Parathyroid adenoma (tissue), 2 donors: ENCODE data around the gene PIM1.

Experiments used
- H2AFZ ChIP-seq: fragments of 300-600 bp; sonication (generic); one replicate; pipeline ENCODE4 v1.7.0; 2017; ENCODE audit warnings: antibody characterized with exemption, mild to moderate bottlenecking
- H3K27ac ChIP-seq: fragments of 300-600 bp; sonication (generic); one replicate; pipeline ENCODE4 v1.7.0; 2017
- H3K27me3 ChIP-seq: fragments of 300-600 bp; sonication (generic); one replicate; pipeline ENCODE4 v1.7.0; 2017; ENCODE audit warnings: low read length; ENCODE audit not compliant: control insufficient read depth, insufficient read depth
- H3K36me3 ChIP-seq: fragments of 300-600 bp; sonication (generic); one replicate; pipeline ENCODE4 v1.7.0; 2017; ENCODE audit warnings: low read length; ENCODE audit not compliant: control insufficient read depth, insufficient read depth
- H3K4me1 ChIP-seq: fragments of 300-600 bp; sonication (generic); one replicate; pipeline ENCODE4 v1.7.0; 2017; ENCODE audit warnings: control low read depth
- H3K4me2 ChIP-seq: fragments of 300-600 bp; sonication (generic); one replicate; pipeline ENCODE4 v1.7.0; 2017; ENCODE audit warnings: low read length
- H3K4me3 ChIP-seq: fragments of 300-600 bp; sonication (generic); one replicate; pipeline ENCODE4 v1.7.0; 2017; ENCODE audit warnings: low read depth, low read length
- H3K79me2 ChIP-seq: fragments of 300-600 bp; sonication (generic); one replicate; pipeline ENCODE4 v1.7.0; 2017; ENCODE audit warnings: control low read depth
- H3K9ac ChIP-seq: fragments of 300-600 bp; sonication (generic); one replicate; pipeline ENCODE4 v1.7.0; 2017; ENCODE audit warnings: mild to moderate bottlenecking
- H3K9me3 ChIP-seq: fragments of 300-600 bp; sonication (generic); one replicate; pipeline ENCODE4 v1.7.0; 2017; ENCODE audit warnings: low read length; ENCODE audit not compliant: control insufficient read depth
- TF ChIP-seq, protein P1 (sequence below): fragments of 300-600 bp; sonication (generic); IDR thresholded peaks from one replicate; pipeline ENCODE4 v1.7.0; 2017; ENCODE audit warnings: antibody characterized with exemption, mild to moderate bottlenecking
- donor health status: primary hyperparathyroidism.

PIM1 gene

DNA sequence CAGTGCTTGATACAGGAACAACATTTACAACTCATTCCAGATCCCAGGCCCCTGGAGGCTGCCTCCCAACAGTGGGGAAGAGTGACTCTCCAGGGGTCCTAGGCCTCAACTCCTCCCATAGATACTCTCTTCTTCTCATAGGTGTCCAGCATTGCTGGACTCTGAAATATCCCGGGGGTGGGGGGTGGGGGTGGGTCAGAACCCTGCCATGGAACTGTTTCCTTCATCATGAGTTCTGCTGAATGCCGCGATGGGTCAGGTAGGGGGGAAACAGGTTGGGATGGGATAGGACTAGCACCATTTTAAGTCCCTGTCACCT lies 4.2 kb downstream of the PIM1 start:
- no peak overlapping the region for H3K4me3 ChIP-seq
- H3K4me2 ChIP-seq = no peak overlapping the region
- peaks cover 5% of the 10 kb centered on the region for H3K4me1 ChIP-seq
- no peaks in the 10 kb centered on the region for H3K79me2 ChIP-seq
- H3K9ac ChIP-seq = no peak overlapping the region
- TF ChIP-seq, protein P1, sequence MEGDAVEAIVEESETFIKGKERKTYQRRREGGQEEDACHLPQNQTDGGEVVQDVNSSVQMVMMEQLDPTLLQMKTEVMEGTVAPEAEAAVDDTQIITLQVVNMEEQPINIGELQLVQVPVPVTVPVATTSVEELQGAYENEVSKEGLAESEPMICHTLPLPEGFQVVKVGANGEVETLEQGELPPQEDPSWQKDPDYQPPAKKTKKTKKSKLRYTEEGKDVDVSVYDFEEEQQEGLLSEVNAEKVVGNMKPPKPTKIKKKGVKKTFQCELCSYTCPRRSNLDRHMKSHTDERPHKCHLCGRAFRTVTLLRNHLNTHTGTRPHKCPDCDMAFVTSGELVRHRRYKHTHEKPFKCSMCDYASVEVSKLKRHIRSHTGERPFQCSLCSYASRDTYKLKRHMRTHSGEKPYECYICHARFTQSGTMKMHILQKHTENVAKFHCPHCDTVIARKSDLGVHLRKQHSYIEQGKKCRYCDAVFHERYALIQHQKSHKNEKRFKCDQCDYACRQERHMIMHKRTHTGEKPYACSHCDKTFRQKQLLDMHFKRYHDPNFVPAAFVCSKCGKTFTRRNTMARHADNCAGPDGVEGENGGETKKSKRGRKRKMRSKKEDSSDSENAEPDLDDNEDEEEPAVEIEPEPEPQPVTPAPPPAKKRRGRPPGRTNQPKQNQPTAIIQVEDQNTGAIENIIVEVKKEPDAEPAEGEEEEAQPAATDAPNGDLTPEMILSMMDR = no peak
- H3K27ac ChIP-seq = no peak overlapping the region
- H3K9me3 ChIP-seq = no peaks in the 10 kb centered on the region
- H2AFZ ChIP-seq = no peak overlapping the region
- H3K36me3 ChIP-seq = no peaks in the 10 kb centered on the region
- H3K27me3 ChIP-seq = no peaks in the 10 kb centered on the region

DNA sequence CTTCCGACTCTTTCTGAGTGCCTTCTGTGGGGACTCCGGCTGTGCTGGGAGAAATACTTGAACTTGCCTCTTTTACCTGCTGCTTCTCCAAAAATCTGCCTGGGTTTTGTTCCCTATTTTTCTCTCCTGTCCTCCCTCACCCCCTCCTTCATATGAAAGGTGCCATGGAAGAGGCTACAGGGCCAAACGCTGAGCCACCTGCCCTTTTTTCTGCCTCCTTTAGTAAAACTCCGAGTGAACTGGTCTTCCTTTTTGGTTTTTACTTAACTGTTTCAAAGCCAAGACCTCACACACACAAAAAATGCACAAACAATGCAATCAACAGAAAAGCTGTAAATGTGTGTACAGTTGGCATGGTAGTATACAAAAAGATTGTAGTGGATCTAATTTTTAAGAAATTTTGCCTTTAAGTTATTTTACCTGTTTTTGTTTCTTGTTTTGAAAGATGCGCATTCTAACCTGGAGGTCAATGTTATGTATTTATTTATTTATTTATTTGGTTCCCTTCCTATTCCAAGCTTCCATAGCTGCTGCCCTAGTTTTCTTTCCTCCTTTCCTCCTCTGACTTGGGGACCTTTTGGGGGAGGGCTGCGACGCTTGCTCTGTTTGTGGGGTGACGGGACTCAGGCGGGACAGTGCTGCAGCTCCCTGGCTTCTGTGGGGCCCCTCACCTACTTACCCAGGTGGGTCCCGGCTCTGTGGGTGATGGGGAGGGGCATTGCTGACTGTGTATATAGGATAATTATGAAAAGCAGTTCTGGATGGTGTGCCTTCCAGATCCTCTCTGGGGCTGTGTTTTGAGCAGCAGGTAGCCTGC lies 4.8 kb downstream of the PIM1 start:
- Histone ChIP-seq H3K79me2 (no peaks in the 10 kb centered on the region), H3K4me1 (peaks cover 5% of the 10 kb centered on the region), H2AFZ (no peak overlapping the region), H3K9me3 (no peaks in the 10 kb centered on the region), H3K4me2 (no peak overlapping the region), H3K36me3 (no peaks in the 10 kb centered on the region), H3K4me3 (no peak overlapping the region), H3K27ac (no peak overlapping the region), H3K9ac (no peak overlapping the region), H3K27me3 (no peaks in the 10 kb centered on the region)
- TF ChIP-seq, protein P1 = no peak

DNA sequence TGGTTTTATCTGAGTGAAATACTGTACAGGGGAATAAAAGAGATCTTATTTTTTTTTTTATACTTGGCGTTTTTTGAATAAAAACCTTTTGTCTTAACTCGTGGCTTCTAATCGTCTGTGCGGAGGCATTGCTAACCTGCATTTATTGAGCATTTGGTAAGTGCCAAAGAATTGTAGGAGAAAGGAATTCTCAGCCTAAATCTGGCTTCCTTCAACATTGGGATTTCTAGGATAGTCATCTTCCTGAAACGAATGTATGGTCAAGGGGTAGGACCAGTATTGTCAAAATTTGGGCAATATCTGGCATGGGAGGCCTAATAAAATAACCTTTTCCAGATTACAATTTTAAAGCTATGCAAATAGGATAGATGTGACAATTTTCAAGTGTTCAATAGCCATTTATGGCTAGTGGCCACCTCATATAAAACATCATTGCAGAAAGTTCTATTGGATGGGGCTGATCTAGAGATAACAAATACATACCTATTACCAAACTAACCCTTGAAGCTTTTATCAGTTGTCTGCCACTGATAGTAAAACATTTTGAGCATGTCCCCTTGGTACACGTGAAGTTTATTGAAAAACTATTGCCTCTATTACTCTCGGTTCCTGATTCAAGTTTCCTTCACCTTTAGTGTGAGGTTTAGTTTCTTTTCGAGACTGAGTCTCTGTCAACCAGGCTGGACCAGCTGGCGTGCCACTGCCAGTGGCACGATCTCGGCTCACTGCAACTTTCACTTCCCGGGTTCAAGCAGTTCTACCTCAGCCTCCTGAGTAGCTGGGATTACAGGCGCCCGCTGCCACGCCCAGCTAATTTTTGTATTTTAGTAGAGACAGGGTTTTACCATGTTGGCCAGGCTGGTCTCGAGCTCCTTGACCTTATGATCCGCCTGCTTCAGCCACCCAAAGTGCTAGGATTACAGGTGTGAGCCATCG lies 5.6 kb downstream of the PIM1 start:
- Histone ChIP-seq H3K4me3 (no peak overlapping the region), H3K4me1 (peaks cover 5% of the 10 kb centered on the region), H3K27me3 (no peaks in the 10 kb centered on the region), H3K27ac (no peak overlapping the region), H3K9ac (no peak overlapping the region), H2AFZ (no peak overlapping the region), H3K9me3 (no peaks in the 10 kb centered on the region), H3K36me3 (no peaks in the 10 kb centered on the region), H3K4me2 (no peak overlapping the region), H3K79me2 (no peaks in the 10 kb centered on the region)
- TF ChIP-seq, protein P1 = no peak

DNA sequence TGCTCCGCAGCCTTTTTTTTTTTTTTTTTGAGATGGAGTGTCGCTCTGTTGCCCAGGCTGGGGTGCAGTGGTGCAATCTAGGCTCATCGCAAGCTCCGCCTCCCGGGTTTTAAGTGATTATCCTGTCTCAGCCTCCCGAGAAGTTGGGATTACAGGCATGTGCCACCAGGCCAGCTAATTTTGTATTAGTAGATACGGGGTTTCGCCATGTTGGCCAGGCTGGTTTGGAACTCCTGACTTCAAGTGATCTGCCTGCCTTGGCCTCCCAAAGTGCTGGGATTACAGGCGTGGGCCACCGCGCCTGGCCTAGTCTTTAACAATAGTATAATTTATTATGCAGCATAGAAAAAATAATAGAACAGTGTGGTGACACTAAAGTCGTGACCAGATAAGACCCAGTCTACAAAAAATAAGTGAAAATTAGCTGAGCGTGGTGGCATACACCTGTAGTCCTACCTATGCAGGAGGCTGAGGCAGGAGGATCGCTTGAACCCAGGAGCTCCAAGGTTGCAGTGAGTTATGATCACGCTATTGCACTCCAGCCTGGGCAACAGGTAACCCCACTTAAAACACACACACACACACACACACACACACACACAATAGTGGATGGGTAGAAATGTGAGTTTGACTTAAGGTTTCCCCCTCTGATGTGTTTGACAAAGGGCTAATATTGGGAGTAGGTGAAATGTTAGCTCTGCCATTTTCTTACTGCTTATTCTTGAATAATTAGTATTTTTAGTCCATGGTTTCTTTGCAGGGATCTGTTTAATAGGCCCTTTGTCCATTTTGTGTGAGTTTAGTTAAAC lies 6.5 kb downstream of the PIM1 start:
- Histone ChIP-seq H3K9me3 (no peaks in the 10 kb centered on the region), H3K4me3 (no peak overlapping the region), H3K27me3 (no peaks in the 10 kb centered on the region), H3K4me1 (peaks cover 5% of the 10 kb centered on the region), H3K9ac (no peak overlapping the region), H3K79me2 (no peaks in the 10 kb centered on the region), H3K36me3 (no peaks in the 10 kb centered on the region), H3K4me2 (no peak overlapping the region), H3K27ac (no peak overlapping the region), H2AFZ (no peak overlapping the region)
- TF ChIP-seq, protein P1 = no peak
